ENCODE measurements around the gene CRABP2.
A peak's percentile ranks its signal among the peaks of the same experiment; 100 is the strongest.

The CRABP2 gene

GRCh38 chr1:156741481-156741983 lies 36.1 kb upstream of the CRABP2 start:
- no peak for DNase-seq (ENCODE audit: low spot score)

DNA sequence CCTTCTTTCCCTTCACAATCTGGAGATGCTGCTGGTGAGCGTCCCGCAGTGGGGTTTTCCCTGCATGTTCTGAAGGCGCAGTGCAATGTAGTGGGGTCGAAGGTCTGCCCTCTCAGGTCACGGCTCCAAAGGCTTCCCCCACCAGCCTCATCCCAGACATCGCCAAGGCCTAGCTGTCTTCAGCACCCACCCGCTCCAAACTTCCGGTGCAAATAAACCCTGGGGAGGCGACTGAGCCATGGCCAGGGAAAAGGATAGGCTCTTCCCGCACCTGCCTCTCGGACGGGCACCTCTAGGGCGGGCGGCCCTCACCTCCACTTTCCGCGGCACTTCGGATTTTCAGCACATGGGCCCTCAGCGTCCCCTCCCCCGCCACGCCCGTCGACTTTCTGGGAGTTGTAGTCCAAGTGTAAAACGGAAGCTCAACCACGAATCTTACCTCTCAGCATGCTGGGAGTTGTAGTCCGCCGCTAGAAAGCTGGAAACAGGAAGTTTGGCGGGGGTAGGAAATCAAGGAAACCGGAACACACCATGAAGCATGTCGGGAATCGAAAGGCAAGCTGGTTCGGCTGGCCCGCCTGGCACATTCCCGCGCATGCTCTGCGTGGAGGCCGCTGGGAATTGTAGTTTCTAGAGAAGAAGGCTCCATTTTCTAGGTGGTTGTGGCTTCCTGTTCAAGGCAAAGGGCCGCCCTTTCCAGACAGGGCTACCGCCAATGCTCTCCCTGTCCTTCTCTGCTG lies 35.5 kb upstream of the CRABP2 start, which contains the start of gene MRPL24:
TSS of gene MRPL24 (minus strand) at position 348 of the 740 bp plus-strand sequence. CDS start 2,384 bp downstream, outside the sequence.
- DNase-seq (ENCODE audit: low spot score), result peak; percentile 99

- peak; percentile 21 for DNase-seq (ENCODE audit: low spot score)
Measured at GRCh38 chr1:156740237-156740740, 34.9 kb upstream of the CRABP2 start.

- DNase-seq (ENCODE audit: low spot score), result no peak
Measured at GRCh38 chr1:156738916-156739315, 33.5 kb upstream of the CRABP2 start.

DNA sequence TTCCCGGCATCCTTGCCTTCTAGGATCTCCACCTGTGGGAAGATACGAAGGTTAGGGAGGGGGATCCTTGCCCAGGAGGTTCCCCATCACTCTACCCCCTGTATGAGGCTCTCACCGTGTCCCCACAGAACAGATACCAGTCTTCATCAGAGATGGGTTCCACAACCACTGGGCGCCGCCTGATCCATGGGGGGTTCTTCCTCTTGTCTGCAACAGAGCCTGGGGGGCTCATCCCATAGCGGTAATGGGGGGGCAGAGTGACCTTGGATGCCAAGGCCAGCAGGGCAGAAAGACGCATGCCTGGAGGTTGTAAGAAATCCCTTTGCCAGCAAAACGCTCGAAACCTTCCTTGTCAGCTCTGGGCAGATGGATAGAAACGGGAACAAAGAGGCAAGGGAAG lies 33.0 kb upstream of the CRABP2 start:
- no peak for DNase-seq (ENCODE audit: low spot score)

DNA sequence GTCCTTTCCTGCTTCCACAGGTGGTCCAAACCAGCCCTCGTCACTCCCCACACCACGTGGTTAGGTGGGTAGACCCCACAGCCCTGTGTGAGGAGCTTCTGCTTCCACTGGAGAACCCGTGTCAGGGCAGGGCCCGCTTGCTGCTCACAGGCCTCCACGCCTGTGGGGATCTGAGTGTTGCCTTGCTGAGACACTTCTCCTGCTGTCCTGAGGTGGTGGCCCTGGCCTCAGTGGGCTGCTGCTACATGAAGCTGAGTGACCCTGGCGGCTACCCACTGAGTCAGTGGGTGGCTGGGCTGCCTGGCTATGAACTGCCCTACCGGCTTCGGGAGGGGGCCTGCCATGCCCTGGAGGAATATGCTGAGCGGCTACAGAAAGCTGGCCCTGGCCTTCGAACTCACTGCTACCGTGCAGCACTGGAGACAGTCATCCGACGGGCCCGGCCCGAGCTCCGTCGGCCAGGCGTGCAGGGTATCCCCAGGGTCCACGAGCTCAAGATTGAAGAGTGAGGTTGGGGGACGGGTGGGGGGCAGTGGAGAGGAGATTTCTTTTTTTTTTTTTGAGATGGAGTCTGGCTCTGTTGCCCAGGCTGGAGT lies 28.7 kb upstream of the CRABP2 start:
- DNase-seq (ENCODE audit: low spot score), result no peak

DNA sequence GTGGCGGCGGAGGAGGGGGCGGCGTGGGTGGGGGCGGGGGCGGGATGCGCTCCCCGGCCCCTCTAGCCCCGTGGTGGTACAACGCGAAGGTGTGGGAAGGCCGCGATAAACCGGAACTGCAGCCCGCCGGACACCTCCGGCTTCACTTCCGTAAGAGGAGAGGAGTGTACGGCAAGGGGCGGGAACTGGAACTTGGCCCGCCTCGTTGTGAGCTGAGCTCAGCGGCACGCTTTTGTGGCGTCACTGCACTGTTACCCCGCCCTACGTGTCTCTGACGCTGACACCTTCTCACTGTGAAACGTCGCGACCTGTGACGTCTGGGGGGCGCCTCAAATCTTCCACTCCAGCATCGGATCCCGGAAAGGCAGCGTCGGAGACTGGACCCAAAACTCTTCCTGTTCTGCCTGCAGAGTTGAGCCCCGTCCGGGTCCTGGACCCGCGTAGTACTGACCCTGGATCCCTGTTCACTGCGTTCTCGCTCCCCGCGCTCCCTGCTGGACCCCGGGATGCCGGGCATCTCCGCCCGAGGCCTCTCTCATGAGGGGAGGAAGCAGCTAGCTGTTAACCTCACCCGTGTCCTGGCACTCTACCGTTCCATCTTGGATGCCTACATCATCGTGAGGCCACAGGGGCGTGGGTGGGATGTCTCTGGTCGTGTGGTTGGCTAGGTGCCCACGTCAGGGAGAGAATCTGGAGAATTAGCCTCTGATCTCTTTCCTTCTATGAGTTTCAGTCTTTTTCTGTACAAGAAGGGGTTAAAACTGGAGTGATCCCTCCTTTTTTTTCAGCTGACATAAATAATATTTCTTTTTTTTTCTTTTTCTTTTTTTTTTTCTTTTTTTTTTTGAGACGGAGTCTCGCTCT lies 23.4 kb upstream of the CRABP2 start, which contains the start of gene ISG20L2:
TSS of gene ISG20L2 (minus strand) at position 168 of the 864 bp plus-strand sequence. CDS start 1,114 bp downstream, outside the sequence.
- DNase-seq (ENCODE audit: low spot score), result peak; percentile 96

DNA sequence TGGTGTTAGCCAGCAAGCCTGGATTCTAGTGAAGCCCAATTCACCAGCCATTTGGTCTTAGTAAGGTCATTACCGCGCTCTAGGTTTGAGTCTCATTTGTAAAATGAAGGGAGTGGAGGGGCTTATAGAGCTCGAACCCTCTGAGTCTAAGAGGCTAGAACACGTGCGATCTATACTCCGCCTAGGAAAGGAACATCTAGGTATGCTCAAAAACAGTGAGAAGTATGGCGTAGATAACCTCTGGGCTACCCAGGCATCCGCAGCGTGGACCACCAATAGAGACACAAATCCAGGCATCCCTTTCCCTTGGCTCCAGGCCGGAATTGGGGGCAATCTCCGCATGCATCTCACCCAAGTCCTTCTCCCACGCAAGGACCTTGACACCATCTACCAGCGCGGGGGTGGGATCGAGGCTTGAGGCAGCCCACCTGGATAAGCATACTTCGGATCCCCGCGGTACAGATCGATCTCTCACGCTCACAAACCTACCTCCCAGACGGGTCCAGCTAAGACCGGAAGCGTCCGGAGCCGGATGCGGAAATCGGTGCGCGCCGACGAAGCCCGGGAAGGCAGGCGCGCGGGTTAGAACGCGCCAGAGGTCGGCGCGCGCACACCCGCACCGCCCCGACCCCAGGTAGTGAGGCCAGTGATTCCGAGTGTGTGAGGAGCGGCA lies 22.7 kb upstream of the CRABP2 start, which contains the start of gene METTL25B:
TSS of gene METTL25B (plus strand) at position 544 of the 673 bp plus-strand sequence. CDS start 636 bp downstream, outside the sequence.
- DNase-seq (ENCODE audit: low spot score), result peak; percentile 73

DNA sequence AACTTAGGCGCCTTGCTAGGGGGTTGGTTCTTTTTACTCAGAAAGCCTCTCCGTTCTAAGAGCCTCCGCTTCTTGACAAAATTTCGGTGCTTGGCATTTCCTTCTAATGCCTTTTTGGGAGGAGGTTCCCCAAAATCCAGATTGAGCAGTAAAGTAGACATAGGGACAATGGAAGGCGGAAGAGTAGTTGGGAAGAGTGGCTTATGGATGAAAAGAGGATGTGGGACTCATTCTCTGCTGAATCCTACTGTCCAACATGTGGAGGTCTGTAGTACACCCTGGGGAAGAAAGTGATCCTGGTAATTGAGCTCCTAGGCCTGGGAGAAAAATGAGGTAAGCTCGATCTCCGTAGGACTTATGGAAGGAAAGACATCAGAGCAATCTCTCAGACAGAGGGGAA lies 22.1 kb upstream of the CRABP2 start:
- DNase-seq (ENCODE audit: low spot score), result no peak

DNA sequence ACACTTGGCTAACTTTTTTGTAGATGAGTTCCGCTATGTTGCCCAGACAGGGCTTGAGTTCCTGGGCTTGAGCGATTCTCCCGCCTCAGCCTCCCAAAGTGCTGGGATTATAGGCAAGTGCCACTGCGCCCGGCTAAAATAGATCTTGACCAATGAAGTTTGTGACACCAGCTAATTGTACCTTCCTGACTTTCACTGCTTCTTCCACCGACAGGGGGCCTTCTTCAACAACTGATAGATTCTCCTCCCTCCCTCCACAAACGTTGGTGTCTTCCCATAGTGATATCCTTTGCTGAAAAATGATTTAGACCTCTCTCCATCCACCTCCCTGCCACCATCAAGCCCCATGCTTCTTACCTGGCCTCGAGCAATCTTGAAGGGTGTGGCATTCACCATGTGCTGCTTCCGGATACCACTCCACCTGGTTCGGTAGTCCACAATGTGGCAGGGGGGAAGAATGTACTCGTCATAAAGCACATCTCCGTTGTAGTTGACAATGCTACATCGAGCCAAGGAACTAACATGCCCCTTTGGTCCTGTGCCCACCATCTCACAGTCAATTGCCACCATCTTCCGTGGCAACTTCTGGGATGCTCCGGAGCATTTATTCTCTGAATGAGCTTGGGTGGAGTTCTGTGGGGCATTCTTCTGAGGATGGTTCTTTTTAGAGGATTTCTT lies 21.3 kb upstream of the CRABP2 start:
- peak; percentile 76 for DNase-seq (ENCODE audit: low spot score)

DNA sequence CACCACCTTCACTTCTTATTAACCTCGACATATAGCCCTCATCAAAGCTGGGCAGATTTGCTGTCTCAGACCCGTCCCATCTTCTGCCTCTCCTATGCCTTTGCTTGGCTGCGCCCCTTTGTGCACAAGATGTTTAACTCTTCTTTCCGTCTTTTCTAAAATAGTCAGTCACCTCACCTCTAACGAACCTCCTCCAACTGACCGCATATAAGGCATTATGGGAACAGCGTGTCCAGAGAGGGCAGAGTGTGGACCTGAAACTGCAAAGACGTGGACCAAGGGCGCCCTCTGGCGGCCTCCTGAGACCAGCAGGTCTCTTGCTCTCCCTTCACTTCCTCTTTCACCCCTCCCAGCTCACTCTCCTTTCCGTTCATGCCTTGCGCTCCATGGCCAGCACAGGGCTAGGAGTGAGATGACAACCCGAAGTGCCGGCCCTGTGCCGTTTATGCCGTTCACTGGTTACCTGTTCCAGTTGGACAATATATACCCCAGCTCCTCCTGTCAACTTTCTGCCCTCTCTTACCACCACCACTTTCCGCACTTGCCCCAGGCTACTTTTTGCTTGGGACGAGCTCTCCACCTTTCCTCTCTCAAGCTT lies 20.4 kb upstream of the CRABP2 start:
- DNase-seq (ENCODE audit: low spot score), result peak; percentile 86

DNA sequence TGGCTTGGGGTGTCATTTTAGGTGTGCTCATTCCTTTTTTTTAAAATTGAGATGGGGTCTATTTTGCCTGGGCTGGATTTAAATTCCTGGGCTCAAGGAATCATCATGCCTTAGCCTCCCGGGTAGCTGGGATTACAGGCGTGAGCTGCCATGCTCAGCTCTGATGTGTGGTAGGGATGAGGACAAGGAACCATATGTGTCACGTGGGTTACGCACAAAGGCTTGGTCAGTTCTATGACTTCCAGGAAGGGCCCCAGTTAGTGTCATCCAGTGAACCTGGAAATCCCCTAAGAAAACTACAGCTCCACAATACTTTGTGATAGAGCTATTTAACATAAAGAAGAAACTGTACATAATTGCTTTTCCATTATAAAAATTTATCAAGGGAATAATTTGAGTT lies 16.2 kb upstream of the CRABP2 start:
- no peak for DNase-seq (ENCODE audit: low spot score)

DNA sequence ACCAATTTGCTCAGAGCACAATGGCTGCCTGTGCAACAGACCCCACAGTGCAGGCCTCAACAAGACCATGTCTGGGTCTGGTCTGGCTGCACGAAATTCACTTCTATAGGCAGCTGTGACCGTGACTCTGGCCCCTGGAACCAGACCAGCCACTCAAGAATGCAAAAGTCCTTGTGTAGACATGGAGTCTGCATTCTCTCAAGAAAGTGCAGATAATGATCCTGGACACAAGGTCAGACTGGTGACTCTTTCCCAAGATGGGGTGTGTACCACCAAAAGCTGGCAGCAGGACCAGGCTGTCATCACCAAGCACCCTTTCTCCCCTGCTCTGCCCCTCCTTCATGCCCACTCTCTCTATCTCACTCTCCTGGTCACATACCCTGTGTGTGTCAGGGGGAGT lies 15.7 kb upstream of the CRABP2 start:
- DNase-seq (ENCODE audit: low spot score), result no peak

GRCh38 chr1:156717351-156717750 lies 12.0 kb upstream of the CRABP2 start:
- DNase-seq (ENCODE audit: low spot score), result no peak

GRCh38 chr1:156714830-156715229 lies 9.4 kb upstream of the CRABP2 start:
- DNase-seq (ENCODE audit: low spot score), result no peak

- no peak for DNase-seq (ENCODE audit: low spot score)
Measured at GRCh38 chr1:156712626-156713025, 7.2 kb upstream of the CRABP2 start.

- DNase-seq (ENCODE audit: low spot score), result no peak
Measured at GRCh38 chr1:156711011-156711817, 5.8 kb upstream of the CRABP2 start.

DNA sequence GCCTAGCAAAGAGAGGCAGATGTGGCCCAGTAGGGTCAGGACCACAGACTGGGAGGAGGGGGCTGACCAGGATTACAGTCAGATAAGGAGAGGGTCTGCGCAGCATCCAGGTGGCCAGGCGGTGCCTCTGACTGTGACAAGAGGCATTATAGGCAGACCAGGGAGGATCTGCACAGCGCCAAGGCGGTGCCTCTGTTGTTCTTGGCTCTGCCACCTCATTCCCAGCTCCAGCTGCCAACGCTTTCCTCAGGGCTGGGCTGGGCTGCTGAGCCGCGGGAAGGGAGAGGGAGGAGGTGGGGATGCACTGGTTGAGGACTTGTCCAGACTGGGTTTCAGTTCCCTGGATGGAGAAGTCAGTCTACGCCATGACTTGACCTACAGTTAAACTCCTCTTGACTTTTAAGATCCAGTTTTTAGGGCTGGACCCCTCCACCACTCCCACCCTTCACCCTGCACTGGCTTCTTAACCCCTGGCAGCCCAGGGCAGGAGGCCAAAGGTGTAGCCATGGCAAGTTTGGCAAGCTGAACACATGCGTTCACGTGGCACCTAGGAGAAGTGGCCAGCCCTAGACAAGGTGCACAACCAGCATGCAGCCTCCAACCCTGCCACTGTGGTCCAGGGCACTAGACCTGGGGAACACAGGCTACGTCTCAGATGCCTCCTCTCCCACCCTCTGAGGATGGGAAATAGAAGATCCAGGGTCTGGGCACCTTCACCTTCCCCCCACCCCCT lies 4.5 kb upstream of the CRABP2 start:
- DNase-seq (ENCODE audit: low spot score), result no peak

GRCh38 chr1:156709031-156709430 lies 3.6 kb upstream of the CRABP2 start:
- no peak for DNase-seq (ENCODE audit: low spot score)

Measured in kidney capillary endothelial cell (primary cell).